NAMALWA (cell line): ENCODE data around the gene PLEKHA4.
"Not testable (repeated sequence)": the region's sequence is repeated elsewhere in the genome, so short reads cannot be mapped to it uniquely, and the experiment has no call there.

ENCODE experiments used
- DNase-seq: peaks from one replicate; pipeline ENCODE4 v3.0.0-alpha.2; 2015; ENCODE audit warnings: low spot score

Gene PLEKHA4

DNA sequence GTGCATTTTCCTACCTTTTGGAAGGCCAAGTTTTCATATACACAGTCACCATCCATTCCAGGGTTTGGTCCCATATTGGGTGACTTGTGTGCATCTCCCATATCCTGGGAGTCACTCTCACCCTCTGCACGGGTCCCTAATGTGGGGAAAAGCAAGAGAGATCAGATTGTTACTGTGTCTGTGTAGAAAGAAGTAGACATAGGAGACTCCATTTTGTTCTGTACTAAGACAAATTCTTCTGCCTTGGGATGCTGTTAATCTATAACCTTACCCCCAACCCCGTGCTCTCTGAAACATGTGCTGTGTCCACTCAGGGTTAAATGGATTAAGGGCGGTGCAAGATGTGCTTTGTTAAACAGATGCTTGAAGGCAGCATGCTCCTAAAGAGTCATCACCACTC, 21.1 kb upstream of the PLEKHA4 start:
- not testable (repeated sequence) for DNase-seq

DNA sequence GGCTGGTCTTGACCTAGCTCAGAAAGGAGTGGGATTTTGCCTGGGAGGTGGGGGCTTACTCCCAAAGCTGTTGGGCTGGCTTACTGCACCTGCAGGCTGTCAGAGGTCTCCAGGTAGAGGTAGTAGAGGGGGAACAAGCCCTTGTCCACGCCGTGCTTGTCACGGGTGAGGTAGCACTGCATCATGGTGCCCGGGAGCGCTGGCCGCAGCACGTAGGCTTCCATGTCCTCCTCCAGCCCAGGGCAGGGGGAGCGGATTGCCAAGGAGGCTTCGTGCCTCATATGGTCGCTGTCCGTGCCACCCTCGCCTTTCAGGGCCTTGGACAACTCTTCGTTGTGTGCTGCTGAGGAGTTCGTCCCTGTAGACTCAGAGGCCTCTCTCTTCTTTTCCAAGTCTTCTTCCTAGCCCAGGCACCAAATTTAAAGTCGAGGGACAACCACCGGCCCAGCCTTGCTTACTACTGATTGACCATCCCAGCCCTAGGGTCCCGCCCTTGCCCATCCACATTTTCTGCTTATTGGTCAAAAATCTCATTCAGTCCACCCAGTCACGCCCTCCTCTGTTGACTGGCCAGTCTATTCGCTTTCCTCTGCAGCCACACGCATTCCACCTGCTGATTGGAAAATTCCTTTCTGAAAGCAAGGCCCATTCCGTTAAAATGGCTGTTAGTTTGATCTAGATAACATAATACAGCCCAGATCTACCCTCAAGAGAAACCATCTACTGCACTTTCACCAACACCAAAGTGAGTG, 19.6 kb upstream of the PLEKHA4 start:
- no peak for DNase-seq

GRCh38 chr19:48883726-48884125, 15.3 kb upstream of the PLEKHA4 start:
- no peak for DNase-seq

DNA sequence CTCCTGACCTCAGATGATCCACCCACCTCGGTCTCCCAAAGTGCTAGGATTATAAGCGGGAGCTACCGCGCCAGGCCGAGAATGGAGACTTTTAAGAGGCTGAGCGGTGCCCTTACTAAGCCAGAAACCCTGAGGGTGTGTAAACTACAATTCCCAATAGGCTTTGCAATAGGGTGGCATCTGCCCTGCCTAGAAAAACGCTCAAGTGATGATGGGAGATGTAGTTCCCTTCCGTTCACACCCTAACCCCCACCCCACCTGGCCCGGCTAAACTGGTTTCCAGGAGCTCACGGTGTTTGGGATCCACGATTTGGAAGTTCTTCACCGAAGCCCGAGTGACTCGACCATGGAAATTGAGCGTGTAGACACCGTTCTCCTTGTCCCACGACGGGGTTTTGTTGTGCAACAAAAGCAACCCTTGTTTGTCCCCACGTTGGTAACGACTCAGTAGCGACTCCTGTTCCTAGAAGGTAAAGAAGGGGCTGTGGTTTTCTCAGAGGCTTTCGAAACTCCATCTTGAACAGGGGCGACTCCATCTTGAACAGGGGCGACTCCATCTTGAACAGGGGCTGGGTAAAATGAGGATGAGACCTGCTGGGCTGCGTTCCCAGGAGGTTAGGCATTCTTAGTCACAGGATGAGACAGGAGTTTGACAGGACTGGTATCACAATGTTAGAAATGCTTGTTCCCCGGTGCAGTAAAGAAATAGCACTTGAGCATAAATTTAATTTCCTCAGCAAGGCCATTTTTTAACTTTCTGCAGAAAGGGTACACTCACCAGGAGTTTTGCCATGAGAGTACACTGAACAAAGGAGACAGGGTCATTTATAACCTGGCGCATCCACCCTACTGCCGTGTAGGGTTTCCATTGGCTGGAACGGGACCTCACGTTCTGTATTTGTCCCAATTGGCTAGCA, 13.6 kb upstream of the PLEKHA4 start:
- DNase-seq = peak; percentile 69

DNA sequence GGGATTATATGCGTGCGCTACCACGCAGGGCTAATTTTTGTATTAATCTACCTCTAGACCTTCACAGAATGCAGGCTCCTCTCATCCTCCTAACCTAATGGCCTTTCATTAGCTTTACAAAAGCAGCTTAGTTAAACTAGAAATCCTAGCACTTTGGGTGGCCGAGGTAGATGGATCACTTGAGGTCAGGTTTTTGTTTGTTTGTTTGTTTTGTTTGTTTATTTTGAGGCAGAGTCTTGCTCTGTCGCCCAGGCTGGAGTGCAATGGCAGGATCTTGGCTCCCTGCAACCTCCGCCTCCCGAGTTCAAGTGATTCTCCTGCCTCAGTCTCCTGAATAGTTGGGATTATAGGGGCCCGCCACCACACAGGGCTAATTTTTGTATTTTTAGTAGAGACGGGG, 11.3 kb upstream of the PLEKHA4 start:
- DNase-seq = not testable (repeated sequence)

GRCh38 chr19:48879025-48879637, 10.7 kb upstream of the PLEKHA4 start:
- no peak for DNase-seq

GRCh38 chr19:48878196-48879024, 10.0 kb upstream of the PLEKHA4 start:
- DNase-seq = peak; percentile 39

DNA sequence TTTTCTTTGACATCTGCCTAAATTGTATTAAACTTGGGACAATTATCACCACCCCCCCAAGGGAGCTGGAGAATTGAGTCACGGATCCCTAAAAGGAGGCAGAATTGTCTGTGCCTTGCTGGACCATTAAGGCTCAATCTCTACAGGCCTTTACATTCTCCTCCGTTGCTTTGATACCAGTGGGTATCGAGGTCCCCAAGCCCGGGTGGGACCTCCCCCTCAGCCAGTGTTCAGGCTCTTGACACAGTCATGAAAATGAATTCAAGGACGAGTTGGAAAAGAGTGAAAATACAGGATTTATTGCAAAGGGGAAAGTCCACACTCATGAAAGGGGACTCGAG, 9.4 kb upstream of the PLEKHA4 start:
- DNase-seq = peak; percentile 46

DNA sequence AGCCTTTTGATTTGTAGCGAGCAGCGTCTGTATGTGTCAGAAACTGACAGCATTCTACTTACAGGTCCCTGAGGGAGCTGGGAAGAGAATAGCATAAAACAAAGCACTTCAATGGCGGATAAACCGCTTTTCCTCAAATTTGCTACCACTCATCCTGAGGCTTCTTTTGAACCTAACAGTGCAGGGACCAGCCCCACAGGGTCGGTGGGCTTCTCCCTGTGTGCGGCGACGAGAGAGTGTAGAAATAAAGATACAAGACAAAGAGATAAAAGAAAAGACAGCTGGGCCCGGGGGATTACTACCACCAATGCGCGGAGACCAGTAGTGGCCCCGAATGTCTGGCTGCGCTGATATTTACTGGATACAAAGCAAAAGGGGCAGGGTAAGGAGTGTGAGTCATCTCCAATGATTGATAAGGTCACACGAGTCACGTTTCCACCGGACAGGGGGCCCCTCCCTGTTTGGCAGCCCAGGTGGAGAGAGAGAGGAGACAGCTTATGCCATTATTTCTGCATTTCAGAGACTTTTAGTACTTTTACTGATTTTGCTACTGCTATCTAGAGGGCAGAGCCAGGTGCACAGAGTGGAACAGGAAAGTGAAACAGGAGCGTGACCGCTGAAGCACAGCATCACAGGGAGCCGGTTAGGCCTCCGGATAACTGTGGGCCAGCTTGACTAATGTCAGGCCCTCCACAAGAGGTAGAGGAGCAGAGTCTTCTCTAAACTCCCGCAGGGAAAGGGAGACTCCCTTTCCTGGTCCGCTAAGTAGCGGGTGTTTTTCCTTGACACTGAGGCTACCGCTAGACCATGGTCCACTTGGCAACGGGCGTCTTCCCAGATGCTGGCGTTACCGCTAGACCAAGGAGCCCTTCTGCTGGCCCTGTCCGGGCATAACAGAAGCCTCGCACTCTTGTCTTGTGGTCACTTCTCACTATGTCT, 7.9 kb upstream of the PLEKHA4 start:
- peak; percentile 87 for DNase-seq

GRCh38 chr19:48874303-48875135, 6.1 kb upstream of the PLEKHA4 start:
- peak; percentile 41 for DNase-seq

- DNase-seq = no peak
Measured at GRCh38 chr19:48873476-48874302, 5.3 kb upstream of the PLEKHA4 start.

DNA sequence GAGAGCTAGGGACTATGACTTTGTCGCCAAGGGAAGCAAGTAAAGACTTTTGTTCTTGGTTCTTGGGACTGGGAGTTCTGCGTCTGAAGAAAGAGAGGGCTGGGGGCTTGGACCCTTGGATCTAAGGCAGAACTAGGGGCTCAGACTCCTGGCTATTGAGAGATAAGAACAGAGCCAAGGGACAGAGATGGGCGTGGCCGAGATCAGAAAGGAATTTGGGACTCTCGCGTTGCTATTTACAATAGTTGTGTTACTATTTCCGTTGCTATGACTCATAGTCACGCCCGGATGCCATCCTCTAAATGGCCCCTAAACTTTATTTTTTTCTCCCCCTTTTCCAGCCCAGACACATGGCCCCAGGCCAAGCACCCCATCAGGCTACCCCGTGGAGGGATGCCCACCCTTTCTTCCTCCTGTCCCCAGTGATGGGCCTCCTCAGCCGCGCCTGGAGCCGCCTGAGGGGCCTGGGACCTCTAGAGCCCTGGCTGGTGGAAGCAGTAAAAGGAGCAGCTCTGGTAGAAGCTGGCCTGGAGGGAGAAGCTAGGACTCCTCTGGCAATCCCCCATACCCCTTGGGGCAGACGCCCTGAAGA, 4.6 kb upstream of the PLEKHA4 start:
- peak; percentile 96 for DNase-seq

- DNase-seq = peak; percentile 99
Measured at GRCh38 chr19:48872182-48872883, 3.9 kb upstream of the PLEKHA4 start, which contains the start of gene PPP1R15A. Gene PPP1R15A, plus strand, starts transcription at chr19:48872421. Its CDS starts 813 bp downstream, at chr19:48873234.

DNA sequence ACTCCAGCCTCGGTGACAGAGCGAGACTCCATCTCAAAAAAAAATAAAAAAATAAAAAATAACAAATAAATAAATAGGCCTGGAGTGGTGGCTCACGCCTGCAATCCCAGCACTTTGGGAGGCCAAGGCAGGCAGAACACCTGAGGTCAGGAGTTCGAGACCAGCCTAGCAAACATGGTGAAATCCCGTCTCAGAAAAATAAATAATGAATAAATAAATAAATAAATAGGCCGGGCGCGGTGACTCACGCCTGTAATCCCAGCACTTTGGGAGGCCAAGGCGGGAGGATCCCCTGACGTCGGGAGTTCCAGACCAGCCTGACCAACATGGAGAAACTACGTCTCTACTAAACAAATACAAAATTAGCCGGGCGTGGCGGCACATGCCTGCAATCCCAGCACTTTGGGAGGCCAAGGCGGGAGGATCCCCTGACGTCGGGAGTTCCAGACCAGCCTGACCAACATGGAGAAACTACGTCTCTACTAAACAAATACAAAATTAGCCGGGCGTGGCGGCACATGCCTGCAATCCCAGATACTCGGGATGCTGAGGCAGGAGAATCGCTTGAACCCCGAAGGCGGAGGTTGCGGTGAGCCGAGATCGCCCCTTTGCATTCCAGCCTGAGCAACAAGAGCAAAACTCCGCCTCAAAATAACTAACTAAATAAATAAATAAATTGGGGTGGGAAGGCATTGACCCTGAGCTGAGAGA, 3.2 kb upstream of the PLEKHA4 start:
- DNase-seq = not testable (repeated sequence)

GRCh38 chr19:48870048-48870447, 1.6 kb upstream of the PLEKHA4 start:
- no peak for DNase-seq

DNA sequence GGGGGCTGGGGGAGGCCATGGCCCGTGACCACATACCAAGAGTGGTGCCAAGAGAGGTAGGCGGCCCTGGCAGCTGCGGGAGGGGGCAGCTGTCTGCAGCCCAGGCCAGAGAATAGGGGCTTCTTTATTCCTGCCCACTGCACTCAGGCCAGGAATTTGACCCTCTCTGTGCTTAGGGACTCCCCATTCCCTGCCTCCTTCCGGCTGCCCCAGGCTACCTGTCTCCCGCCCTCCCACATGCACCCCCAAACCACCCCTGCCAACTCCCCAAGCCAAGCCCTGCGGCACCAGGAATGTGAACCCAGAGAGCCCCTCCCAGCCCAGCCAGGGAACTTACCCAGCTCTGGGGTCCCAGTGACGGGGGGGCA, 687 bp downstream of the PLEKHA4 start:
- DNase-seq = no peak

DNA sequence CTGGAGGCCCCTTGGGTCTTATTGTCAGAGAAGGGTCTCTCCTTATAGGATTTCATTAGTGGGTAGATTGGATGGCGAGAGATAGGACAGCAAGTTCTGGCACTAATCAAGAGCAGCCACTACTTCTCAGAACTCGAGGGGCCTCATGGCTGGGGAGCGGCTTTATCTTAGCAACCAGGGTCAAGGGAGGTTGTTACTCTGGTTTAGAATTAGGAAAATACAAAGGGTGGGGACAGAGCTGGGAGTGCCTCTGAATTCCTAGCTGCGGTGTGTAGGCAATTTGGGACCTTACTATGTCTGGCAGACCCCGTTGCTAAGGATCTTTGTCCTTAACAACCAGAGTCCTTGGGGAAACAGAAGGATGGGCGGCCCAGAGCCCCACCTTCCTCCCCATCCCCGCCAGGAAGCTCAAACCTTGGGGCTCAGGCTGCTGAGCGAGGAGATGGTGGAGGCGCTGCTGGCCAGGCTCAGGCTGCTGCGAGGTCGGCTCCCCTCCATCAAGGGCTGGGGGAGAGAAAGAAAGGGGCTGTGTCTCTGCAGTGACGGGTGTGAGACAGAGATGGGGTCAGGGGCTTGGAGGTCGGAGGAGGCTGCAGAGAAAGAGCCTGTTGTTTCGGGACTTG, 1.2 kb downstream of the PLEKHA4 start:
- DNase-seq = no peak
